Measurements from ENCODE around the gene ROR1. TPM values are rescaled to one million over a fixed set of nuclear protein-coding genes. Genes with fewer than 3 reads are reported as not detected.
A peak's percentile ranks its signal among the peaks of the same experiment; 100 is the strongest.

ROR1 gene
- total and polyA plus RNA-seq, 7 donors, result 0.13 to 2.8 (median 1.2) TPM

DNA sequence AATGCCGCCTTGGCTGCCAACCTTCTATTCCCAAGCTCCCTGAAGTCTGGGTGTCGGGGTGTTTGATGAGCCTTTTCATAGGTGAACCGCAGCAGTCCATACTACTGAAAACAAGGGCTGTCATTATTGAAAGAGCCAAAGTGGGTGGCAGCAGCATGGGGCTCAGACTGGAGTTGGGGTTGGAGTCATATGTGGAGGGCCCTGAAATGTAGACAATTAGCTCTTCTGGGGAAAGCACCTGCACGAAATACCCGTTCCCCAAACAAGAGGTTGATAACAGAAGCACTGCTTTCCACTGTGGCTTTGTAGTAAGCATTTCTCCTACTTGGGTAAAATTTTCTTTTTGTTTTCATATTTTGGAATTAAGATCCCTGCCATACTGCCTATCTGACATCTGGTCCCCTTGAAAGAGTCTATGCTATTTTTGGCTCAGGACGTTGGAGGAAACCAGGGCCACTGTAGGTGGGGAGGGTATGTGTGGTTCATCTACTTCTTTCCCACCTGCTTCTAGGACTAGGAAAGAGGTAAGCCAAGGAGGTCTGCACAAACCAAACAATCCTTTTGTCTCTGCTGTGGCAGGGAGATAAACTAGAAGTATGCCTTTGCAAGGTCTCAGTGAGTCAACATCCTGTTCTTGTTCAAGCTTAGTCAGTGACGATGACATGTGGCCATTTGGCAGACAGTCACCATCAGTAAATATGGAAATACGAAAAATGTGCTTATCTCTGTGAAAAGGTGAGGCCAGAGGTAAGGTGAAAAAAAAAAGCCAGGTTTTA lies 232.6 kb downstream of the ROR1 start:
- WGBS, 3 donors, result 60 to 61% (median 61%) methylated on average over 8 of the region's 8 CpGs
- intact Hi-C loops (cut with DNase I), result no loop called here
- Histone ChIP-seq H3K27me3 (ENCODE audit: insufficient read depth in 3 of 3, low read length in 2 of 3) (no peaks in the 10 kb centered on the region), H3K36me3 (ENCODE audit: insufficient read depth in 1 of 2, low read depth in 1 of 2) (no peaks in the 10 kb centered on the region), H3K9me3 (no peaks in the 10 kb centered on the region), H3K4me1 (no peaks in the 10 kb centered on the region), H3K4me3 (no peak overlapping the region), H3K27ac (peak overlapping the region; percentile 10)
- ATAC-seq (peak; percentile 75 to 84 (median 81)), DNase-seq (no peak)
- TF ChIP-seq, protein P1, sequence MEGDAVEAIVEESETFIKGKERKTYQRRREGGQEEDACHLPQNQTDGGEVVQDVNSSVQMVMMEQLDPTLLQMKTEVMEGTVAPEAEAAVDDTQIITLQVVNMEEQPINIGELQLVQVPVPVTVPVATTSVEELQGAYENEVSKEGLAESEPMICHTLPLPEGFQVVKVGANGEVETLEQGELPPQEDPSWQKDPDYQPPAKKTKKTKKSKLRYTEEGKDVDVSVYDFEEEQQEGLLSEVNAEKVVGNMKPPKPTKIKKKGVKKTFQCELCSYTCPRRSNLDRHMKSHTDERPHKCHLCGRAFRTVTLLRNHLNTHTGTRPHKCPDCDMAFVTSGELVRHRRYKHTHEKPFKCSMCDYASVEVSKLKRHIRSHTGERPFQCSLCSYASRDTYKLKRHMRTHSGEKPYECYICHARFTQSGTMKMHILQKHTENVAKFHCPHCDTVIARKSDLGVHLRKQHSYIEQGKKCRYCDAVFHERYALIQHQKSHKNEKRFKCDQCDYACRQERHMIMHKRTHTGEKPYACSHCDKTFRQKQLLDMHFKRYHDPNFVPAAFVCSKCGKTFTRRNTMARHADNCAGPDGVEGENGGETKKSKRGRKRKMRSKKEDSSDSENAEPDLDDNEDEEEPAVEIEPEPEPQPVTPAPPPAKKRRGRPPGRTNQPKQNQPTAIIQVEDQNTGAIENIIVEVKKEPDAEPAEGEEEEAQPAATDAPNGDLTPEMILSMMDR (IDR thresholded peaks at IDR 0.05), result no peak

GRCh38 chr1:64010316-64010715 lies 236.5 kb downstream of the ROR1 start:
- H3K4me1 ChIP-seq, result no peaks in the 10 kb centered on the region
- DNase-seq, result no peak
- H3K4me3 ChIP-seq, result no peak overlapping the region
- no peaks in the 10 kb centered on the region for H3K27me3 ChIP-seq (ENCODE audit: insufficient read depth in 3 of 3, low read length in 2 of 3)
- 71 to 76% (median 73%) methylated on average over 1 of the region's 1 CpG for WGBS, 3 donors
- no peak for ATAC-seq
- H3K36me3 ChIP-seq (ENCODE audit: insufficient read depth in 1 of 2, low read depth in 1 of 2), result no peaks in the 10 kb centered on the region
- no peak overlapping the region for H3K27ac ChIP-seq
- intact Hi-C loops (cut with DNase I), result no loop called here
- TF ChIP-seq, protein P1 (IDR thresholded peaks at IDR 0.05), result no peak
- no peaks in the 10 kb centered on the region for H3K9me3 ChIP-seq

DNA sequence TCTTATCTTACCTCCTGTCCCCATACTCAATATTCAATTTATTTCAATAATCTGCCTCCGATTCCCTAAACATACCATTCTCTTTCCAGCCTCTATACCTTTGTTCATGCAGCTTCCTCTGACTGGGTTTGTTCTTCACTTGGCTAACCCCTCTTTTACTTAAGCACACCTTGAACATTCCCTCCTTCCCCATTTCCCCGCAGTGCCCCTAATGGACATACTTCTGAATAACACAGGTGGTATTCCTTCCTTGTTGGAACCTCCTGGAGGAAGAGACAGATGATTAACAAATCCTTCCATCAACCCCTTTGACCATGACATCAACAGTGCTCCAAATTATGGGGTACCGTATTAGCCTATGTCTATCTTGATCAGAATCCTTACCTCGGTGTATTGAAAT lies 239.6 kb downstream of the ROR1 start:
- 72 to 76% (median 73%) methylated on average over 4 of the region's 4 CpGs for WGBS, 3 donors
- Histone ChIP-seq H3K27ac (no peak overlapping the region), H3K4me3 (no peak overlapping the region), H3K4me1 (no peaks in the 10 kb centered on the region), H3K27me3 (ENCODE audit: insufficient read depth in 3 of 3, low read length in 2 of 3) (no peaks in the 10 kb centered on the region), H3K9me3 (no peaks in the 10 kb centered on the region), H3K36me3 (ENCODE audit: insufficient read depth in 1 of 2, low read depth in 1 of 2) (no peaks in the 10 kb centered on the region)
- TF ChIP-seq, protein P1 (IDR thresholded peaks at IDR 0.05), result no peak
- DNase-seq, result no peak
- intact Hi-C loops (cut with DNase I), result no loop called here
- ATAC-seq, result no peak

DNA sequence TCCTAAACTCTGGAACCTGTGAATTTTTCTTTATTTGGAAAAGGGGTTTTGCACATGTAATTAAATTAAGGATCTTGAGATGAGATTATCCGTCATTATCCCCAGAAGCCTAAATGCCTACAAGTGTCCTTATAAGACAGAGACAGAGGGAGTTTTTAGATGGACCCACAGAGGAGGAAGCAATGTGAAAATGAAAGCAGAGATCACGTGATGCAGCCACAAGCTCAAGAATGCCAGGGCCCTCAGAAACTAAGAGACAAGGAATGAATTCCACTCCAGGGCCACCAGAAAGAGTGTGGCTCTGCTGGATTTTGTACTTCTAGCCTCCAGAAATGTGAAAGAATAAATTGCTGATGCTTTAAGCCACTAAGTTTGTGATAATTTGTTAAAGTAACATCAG lies 246.0 kb downstream of the ROR1 start:
- ATAC-seq, result peak in 1 of 4 donors; percentile 42

More for the DNA sequence above, 246.0 kb downstream of the ROR1 start:
- Histone ChIP-seq H3K27ac (no peak overlapping the region), H3K36me3 (ENCODE audit: insufficient read depth in 1 of 2, low read depth in 1 of 2) (no peaks in the 10 kb centered on the region), H3K27me3 (ENCODE audit: insufficient read depth in 3 of 3, low read length in 2 of 3) (no peaks in the 10 kb centered on the region), H3K9me3 (no peaks in the 10 kb centered on the region), H3K4me1 (no peaks in the 10 kb centered on the region), H3K4me3 (peak overlapping the region; percentile 5)
- WGBS, 3 donors, result 56 to 61% (median 57%) methylated on average over 2 of the region's 2 CpGs
- TF ChIP-seq, protein P1 (IDR thresholded peaks at IDR 0.05), result no peak
- intact Hi-C loops (cut with DNase I), result no loop called here
- no peak for DNase-seq
